ENCODE measurements around the gene TNRC6C. TPM values are rescaled to one million over a fixed set of nuclear protein-coding genes. Genes with fewer than 3 reads are reported as not detected.
"Not testable (repeated sequence)": the region's sequence is repeated elsewhere in the genome, so short reads cannot be mapped to it uniquely, and the experiment has no call there.

Gene TNRC6C
- polyA plus RNA-seq, 4 donors, result 11.6 to 19.0 (median 15.1) TPM

DNA sequence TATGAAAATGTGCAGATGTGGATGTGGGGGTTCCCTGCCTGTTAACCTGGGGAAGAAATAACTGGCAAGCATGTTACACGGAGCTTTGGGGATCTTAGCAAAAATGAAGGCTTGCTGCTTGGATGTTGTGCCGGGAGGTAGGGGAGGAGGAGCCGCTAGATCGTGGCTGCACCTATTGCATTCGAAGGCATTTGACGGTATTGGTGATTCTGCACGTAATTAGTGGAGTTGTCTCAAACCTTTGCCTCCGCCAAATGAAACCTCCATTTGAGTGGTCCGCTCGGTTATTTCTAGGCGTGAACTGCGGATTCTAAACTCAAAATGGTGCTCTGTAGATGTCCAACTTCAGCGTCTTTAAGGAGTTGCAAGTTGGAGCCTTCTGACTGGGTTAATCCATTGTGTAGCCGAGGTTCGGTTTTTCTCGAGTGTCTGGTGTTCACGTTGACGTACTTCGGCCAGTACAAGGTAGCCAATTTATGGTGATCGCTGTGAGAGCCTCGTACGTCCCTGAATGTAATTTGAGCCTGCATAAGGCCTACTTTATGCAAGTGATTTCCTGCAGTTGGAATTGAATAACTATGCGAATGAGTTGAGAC is 1.5 kb downstream of the TNRC6C start:
- peak in 2 of 4 donors; percentile 46 to 72 for DNase-seq (ENCODE audit: low read depth in 4 of 4, low spot score in 2 of 4)

DNA sequence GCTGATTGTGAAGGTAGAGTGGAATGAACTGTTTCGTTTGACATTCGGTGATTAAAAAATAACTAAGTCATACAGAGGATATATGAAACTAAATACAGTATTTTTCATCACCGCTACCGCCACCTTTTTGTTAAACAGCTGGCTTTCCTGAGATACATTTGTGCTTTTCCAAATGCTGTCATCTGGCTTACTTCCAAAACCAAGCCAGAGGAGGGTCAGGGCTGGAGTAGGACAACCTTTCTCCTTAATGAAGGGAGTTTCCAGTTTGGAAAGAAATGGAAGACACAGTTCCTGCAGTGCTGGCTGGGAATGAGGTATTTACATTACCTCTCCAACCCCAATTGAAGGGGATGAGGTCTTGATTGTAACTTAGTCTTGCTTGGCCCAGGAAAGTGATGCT is 3.2 kb downstream of the TNRC6C start:
- no peak for DNase-seq (ENCODE audit: low read depth in 4 of 4, low spot score in 2 of 4)

DNA sequence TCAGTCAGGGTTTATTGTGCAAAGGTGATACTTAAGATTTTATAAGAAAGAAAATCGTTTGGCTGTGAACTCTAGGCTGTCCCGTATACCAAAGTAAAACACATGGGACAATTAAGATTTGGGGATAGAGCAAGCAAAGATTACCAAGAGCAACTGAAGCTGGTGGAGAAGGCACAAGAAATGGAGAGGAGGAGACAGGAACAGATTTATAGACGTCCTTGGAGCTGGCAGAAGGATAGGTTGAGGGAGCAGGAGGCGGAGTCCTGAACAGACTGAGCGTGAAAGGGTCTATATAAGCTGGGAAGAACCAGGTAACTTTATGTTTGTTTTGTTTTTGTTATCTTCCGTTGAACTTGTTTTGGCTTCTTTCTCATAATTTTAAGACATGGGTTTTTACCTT is 3.8 kb downstream of the TNRC6C start:
- DNase-seq (ENCODE audit: low read depth in 4 of 4, low spot score in 2 of 4), result no peak

DNA sequence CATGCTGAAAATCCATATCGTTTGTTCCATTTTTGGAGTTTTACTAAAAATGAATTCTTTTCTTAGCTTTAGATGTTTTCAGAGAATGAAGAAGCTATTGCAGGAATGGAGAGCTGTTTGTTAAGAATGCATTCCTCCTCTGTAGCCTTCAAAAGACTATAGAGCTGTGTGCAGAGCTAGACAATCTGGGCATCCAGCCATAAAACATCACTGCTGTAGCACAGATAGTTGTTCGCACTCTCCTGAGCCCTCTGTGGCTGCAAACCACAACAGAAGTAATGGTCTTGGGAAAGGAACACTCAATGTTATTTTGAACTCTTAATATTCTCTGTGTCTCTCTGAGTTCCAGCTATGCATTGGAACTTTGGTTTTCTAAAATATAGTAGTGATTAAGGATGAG is 4.9 kb downstream of the TNRC6C start:
- no peak for DNase-seq (ENCODE audit: low read depth in 4 of 4, low spot score in 2 of 4)

DNA sequence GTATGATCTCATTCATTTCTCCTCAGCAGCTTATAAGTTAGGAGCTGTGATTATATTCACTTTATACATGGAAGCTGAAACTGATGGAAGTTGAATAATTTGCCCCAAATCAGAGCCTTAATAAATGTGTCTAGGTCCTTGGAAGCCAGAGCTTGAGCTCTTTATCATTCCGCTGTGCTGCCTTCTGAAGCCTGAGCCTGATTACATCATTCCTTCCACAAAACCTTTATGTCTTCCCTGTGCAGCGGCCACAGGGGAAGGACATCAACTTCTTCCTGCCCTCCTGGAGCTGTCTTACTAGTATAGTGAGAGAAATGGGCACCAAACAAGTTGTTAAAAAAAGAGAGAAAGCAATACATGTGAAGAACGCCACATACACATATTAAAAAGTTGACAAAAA is 6.8 kb downstream of the TNRC6C start:
- DNase-seq (ENCODE audit: low read depth in 4 of 4, low spot score in 2 of 4), result no peak

DNA sequence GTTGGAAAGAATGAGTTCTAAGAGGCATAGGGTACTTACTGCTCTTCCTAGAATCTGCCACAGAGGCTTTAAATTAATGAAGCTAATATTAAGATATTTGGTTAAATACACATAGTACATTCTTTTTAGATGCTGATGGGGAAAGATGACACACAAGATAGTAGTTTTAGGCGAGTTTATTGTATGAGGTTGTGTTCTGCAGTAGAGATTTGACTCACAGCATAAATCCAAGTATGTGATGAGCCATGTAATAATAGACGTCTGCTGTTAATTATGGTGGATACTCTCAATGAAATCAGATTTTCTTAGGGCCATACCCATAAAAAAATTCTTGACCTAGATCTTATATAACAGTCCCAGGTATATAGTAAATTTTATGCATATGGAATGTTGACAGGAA is 8.0 kb downstream of the TNRC6C start:
- no peak for DNase-seq (ENCODE audit: low read depth in 4 of 4, low spot score in 2 of 4)

DNA sequence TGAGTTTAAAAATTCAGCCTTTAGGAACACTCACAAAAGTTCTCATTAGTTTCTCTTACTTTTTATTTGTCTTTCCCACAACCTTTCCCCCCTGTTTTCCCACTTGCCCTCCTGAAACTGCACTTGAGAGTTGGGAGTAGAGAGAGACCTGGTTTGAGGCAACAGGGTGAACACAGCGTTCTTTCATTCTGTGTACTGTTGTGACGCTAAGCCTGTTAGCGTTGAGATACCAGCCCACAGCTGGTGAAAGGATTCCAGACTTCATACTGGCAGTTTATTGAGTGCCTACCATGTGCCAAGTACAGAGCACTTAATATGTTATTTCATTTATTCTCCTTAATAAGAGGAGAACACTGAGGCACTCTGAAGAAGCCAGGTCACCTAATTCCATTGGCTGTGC is 10.3 kb downstream of the TNRC6C start:
- no peak for DNase-seq (ENCODE audit: low read depth in 4 of 4, low spot score in 2 of 4)

DNA sequence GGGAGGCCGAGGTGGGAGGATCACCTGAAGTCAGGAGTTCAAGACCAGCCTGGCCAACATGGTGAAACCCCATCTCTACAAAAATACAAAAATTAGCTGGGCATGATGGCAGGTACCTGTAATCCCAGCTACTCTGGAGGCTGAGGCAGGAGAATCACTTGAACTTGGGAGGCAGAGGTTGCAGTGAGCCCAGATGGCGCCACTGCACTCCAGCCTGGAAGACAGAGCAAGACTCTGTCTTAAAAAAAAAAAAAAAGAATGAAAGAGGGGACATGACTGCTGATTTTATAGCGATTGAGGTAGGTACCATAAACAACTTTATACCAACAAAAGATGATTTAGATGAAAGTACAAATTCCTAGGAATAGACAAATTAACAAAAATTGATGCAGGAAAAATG is 13.8 kb downstream of the TNRC6C start:
- DNase-seq (ENCODE audit: low read depth in 4 of 4, low spot score in 2 of 4), result not testable (repeated sequence)

DNA sequence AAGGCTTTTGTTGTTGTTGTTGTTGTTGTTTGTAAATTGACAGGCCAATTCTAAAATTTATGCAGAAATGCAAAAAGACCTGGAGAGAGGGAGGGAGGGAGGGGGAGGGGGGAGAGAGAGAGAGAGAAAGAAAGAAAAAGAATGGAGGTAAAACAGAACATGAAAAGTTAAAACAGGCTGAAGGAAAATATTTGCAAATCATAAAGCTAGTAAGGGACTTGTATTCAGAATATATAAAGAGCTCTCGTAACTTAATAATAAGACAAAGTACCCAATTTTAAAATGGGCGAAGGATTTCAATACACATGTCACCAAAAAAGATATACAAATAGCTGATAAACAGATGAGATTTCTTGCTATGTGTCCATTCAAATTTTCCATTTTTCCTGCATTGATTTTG is 15.4 kb downstream of the TNRC6C start:
- no peak for DNase-seq (ENCODE audit: low read depth in 4 of 4, low spot score in 2 of 4)

DNA sequence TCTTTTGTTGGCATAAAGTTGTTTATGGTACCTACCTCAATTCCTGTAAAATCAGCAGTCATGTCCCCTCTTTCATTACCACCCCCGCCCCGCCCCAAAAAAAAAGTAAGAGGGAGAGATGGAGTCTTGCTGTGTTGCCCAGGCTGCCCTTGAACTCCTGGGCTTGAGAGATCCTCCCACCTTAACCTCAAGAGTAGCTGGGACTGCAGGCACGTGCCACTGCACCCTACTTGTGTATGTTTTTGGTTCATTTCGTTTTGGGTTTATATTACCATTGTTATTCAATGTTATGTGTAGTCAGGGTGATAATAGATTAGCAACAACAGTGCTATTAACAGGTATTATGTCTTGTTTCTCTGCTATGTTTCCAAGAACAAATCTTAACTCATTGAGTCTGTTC is 15.9 kb downstream of the TNRC6C start:
- DNase-seq (ENCODE audit: low read depth in 4 of 4, low spot score in 2 of 4), result no peak

DNA sequence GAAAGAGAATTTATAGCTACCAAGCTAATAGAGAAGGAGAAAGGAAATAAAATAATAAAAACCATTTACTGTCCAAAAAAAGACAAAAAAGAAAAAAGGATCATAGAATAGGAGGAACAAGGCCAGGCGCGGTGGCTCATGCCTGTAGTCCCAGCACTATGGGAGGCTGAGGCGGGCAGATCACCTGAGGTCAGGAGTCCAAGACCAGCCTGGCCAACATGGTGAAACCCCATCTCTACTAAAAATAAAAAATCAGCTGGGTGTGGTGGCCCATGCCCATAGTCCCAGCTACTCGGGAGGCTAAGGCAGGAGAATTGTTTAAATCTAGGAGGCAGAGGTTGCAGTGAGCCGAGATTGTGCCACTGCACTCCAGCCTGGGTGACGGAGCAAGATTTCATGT is 23.9 kb downstream of the TNRC6C start:
- DNase-seq (ENCODE audit: low read depth in 4 of 4, low spot score in 2 of 4), result not testable (repeated sequence)

DNA sequence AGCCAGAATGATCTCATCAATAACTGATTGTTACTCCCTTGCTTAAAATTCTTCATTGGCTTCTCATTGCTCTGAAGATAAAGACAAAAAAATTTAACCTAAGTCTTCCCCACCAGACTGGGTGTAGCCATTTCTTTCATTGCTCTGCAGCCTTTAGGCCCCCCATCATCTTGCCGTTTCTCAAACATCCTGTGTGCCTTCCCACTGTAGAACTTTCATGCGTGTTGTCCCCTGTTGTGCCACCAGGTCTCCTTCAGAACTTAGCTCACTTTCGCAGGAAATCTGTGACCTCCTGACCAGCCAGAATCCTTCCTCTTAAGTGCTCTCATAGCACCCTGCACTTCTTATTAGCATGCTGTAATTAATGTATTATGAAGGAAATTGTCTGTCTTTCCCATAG is 31.8 kb downstream of the TNRC6C start:
- DNase-seq (ENCODE audit: low read depth in 4 of 4, low spot score in 2 of 4), result no peak

DNA sequence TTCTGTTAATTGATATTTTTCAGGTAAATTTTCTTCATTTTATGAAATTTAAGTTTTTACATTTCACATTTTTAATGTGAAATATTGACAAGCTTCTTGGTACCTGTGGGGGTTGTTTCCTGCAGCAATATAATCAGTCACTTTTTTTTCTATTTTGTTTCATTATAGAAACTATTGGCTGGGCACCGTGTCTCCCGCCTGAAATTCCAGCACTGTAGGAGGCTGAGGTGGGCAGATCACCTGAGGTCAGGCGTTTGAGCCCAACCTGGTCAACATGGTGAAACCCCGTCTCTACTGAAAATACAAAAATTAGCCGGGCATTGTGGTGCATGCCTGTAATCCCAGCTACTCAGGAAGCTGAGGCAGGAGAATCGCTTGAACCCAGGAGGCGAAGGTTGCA is 35.2 kb downstream of the TNRC6C start:
- not testable (repeated sequence) for DNase-seq (ENCODE audit: low read depth in 4 of 4, low spot score in 2 of 4)

DNA sequence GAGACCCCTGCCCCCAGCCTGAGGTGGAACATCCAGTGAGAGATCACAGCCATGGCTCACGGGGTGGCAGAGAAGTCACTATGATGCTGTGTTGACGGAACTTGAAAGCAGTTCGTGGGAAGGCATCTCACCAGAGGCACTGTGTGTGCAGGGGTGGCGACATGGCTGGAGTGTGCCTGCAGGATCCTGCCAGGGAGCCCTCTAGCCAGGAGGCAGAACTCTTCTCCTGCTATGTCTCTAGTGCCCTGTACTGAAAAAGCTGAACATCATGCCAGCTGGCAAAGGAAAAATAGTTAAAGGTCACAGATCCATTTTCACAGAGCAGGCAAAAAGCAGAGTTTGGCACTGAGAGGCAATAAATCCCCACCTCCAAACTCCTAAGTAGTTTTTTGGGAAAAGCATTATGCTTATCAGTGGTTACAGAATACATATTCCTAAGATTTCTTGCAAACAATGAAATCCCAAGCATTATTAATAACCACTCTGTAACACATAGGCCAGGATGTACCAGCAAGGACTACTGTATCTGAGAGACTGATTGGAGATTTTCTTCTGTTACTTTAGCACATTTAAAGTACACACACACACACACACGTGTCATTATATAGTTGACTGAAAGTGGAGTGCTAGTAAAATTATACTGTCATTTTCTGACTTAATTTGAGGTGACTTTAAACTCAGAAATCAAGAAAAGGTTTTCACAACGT is 36.8 kb downstream of the TNRC6C start:
- no peak for DNase-seq (ENCODE audit: low read depth in 4 of 4, low spot score in 2 of 4)

DNA sequence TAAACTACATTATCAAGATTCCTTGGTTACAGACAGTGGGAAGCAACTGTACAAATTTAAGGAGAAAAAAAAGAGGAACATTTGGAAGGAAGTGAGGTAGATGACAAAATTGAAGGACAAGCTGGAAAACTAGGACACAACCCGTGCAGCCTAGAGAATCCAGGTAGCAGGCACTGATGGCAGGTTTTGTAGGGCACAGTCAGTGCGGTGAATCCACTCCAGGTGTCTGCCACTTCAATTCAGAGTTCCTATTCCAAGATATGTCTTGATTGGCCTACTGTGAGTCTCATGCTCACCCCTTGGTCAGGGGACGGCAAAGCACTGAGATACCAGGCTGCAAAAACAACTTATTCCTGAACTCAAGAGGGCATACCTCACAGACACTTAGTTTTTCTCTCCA is 37.8 kb downstream of the TNRC6C start:
- DNase-seq (ENCODE audit: low read depth in 4 of 4, low spot score in 2 of 4), result no peak

DNA sequence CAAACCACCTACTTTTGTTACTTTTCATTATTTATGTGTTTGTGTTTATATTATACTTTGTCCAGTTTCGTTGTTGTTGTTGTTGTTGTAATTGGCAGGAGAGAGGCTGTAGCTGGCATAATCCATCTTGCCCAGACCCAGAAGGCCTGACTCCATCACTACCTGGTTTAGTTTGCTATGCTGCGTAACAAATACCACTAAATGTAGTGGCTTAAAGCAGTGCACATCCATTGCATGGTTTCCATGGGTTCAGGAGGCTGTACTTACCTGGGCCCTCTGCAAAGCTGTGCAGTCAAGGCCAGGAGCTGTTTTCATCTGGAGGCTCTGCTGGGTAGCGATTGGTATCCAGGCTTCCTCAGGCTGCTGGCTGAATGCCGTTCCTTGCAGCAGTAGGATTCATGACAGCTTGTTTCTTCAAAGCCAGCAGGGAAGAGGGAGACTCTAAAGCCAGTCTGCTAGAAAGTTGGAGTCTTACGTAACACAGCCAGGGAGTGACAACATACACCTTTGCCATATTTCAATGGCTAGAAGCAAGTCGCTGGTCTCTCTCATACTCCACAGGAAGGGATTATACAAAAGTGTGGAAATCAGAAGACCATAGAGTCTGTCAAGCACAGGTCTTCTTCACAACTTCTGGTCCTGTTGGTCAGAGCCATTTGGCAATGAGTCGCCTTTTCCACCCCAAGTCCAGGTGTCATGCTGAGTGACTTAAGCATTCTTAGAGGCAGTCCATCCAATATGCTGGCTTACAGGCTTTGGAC is 41.1 kb downstream of the TNRC6C start:
- DNase-seq (ENCODE audit: low read depth in 4 of 4, low spot score in 2 of 4), result no peak

DNA sequence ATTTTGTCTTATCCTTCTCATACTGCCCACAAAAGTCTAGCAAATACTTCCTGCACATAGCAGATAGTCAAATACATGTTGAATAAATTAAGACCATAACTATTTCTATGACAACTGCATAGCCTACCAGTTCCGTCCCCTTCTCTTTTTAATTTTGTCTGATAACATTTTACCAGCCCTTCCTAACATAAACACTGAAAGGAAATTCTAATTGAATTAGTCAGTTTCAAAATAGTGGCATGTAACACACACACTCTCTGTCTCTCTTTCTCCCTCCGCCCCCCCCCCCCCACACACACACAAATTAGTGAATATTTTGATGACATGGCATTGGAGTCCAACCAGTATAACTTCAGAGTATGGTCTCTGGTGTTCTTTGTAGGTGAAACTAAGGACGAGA is 41.8 kb downstream of the TNRC6C start:
- no peak for DNase-seq (ENCODE audit: low read depth in 4 of 4, low spot score in 2 of 4)

DNA sequence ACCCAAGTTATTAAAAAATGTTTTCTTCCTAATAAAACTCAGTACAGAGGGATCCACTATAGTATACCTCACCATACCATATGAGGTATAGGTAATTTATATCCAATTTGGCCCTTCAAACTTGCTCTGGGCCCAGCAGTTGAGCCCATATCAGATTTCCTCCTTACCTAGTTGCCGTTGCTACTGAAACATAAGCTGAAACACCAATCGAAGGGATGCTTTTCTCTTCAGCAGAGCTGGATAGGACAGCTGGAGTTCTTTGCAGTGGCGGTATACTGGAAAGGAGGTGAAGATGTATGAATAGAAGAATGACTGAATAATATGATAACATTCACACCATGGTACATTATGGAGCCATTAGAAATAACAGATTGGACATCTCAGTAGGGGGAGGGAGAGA is 42.7 kb downstream of the TNRC6C start:
- DNase-seq (ENCODE audit: low read depth in 4 of 4, low spot score in 2 of 4), result peak in 1 of 4 donors; percentile 8

DNA sequence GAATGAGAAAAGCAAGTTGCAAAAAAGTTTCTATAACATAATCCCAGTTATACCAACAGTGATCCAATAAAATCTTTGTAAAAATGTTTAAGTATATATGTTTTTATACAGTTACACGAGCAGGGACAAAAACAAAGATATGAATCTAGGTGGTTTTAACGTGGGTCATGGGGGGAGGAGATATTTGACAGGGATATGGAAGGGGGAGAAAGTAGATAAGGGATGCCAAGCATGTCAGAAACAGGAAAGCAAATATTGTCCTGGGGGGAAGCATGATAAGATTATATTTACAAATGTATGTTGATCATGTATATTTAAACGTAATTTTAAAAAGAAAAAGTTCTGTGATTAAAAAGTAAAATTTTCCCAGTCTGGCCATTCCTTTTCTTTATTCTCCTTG is 43.1 kb downstream of the TNRC6C start:
- DNase-seq (ENCODE audit: low read depth in 4 of 4, low spot score in 2 of 4), result no peak

DNA sequence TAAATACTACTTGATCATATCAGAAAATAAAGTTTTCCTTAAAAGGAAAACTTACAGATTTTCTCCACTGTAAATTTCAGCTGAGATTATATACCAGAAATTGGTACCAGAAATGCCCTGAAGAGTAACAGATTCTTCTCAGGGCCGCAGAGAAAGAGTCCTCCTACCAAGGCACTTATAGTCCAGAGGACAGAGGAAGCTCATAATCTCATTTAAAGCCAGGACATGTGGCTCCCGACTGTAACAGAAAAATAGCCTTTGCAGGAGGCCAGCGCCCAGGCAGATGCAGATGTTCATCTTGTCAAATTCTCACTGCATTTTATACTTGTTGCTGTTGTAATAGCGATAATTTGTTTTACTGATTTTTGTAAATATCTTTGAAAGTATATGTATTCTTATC is 43.7 kb downstream of the TNRC6C start:
- no peak for DNase-seq (ENCODE audit: low read depth in 4 of 4, low spot score in 2 of 4)

DNA sequence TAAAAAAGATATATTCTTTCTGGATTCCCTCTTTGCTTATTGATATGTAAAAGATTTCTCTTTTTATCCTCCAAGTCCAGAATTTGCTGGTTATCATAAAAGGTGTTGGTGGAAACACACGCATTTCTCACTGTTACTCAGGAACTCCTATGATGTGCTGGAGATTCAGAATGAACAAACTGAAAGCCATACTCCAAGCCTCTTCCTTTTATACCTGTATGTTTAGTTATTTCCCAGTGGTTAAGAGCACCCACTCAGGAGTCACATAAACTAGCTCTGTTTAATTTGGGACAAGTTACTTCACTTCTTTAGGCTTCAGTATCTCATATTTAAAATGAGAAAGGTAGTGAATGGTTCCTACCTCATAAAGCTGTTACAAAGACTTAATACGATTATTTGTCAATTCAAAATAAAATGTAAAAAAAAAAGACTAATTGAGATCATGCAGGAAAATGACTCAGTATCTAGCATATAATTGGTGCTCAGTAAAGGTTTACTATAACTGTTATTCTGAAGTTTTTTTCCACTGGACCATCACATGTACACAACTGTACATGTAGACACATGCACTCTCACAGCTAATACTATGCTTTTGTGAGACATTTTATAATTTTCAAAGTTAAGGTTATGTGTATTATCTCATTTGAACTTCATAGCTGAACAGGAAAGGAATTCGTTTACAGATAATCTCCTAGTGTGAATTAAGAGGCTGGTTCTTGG is 47.1 kb downstream of the TNRC6C start:
- no peak for DNase-seq (ENCODE audit: low read depth in 4 of 4, low spot score in 2 of 4)
